Astrocyte (in vitro differentiated cells and primary cell): ENCODE measurements around the gene DCC. TPM values are rescaled to one million over a fixed set of nuclear protein-coding genes. Genes with fewer than 3 reads are reported as not detected.

Experiments used
- DNase-seq: peaks from one replicate; pipeline ENCODE4 v3.0.0-alpha.2; 2010; ENCODE audit warnings: low read depth
- FAIRE-seq: peaks from 2 replicates; lab custom pipeline; 2011; peaks lifted over from hg19 to GRCh38; lab: Jason Lieb, UNC
- H2AFZ ChIP-seq: 2 replicates; pipeline ENCODE4 v1.6.0; 2012; ENCODE audit warnings: low read depth, low read length, inconsistent platforms
- H3K27ac ChIP-seq: 2 replicates; pipeline ENCODE4 v1.5.1; 2011; ENCODE audit warnings: low read depth, low read length, inconsistent platforms
- H3K27me3 ChIP-seq: 2 replicates; pipeline ENCODE4 v1.6.0; 2011; ENCODE audit warnings: low read length, inconsistent platforms; ENCODE audit not compliant: insufficient read depth
- H3K36me3 ChIP-seq: 2 replicates; pipeline ENCODE4 v1.5.1; 2011; ENCODE audit warnings: low read length, inconsistent platforms; ENCODE audit not compliant: insufficient read depth
- H3K4me1 ChIP-seq: 2 replicates; pipeline ENCODE4 v1.5.1; 2011; ENCODE audit warnings: low read length, inconsistent platforms; ENCODE audit not compliant: insufficient read depth
- H3K4me2 ChIP-seq: 2 replicates; pipeline ENCODE4 v1.6.0; 2012; ENCODE audit warnings: low read length, inconsistent platforms
- H3K4me3 ChIP-seq: 2 replicates; pipeline ENCODE4 v1.5.1; 2011; ENCODE audit warnings: low read depth, mild to moderate bottlenecking, low read length, inconsistent platforms; ENCODE audit not compliant: insufficient read depth
- H3K79me2 ChIP-seq: 2 replicates; pipeline ENCODE4 v1.6.0; 2012; ENCODE audit warnings: mild to moderate bottlenecking, low read length, inconsistent platforms; ENCODE audit not compliant: insufficient read depth
- H3K9ac ChIP-seq: 2 replicates; pipeline ENCODE4 v1.6.0; 2012; ENCODE audit warnings: mild to moderate bottlenecking, low read length, inconsistent platforms
- H3K9me3 ChIP-seq: 2 replicates; pipeline ENCODE4 v1.5.1; 2012; ENCODE audit warnings: low read depth, mild to moderate bottlenecking, low read length, inconsistent platforms; ENCODE audit not compliant: insufficient read depth
- H4K20me1 ChIP-seq: 2 replicates; pipeline ENCODE4 v1.6.0; 2012; ENCODE audit warnings: low read length, inconsistent platforms; ENCODE audit not compliant: insufficient read depth
- H3K27ac Mint-ChIP-seq: one replicate; pipeline ENCODE4 v1.8.0; 2021; ENCODE audit warnings: mild to moderate bottlenecking, mixed read lengths; ENCODE audit not compliant: unreplicated experiment
- H3K27me3 Mint-ChIP-seq: one replicate; pipeline ENCODE4 v1.8.0; 2021; ENCODE audit warnings: low read depth, mixed read lengths; ENCODE audit not compliant: unreplicated experiment
- H3K36me3 Mint-ChIP-seq: one replicate; pipeline ENCODE4 v1.8.0; 2021; ENCODE audit warnings: low read depth, mixed read lengths; ENCODE audit not compliant: unreplicated experiment
- H3K4me1 Mint-ChIP-seq: one replicate; pipeline ENCODE4 v1.8.0; 2021; ENCODE audit warnings: low read depth, mixed read lengths; ENCODE audit not compliant: unreplicated experiment
- H3K4me3 Mint-ChIP-seq: one replicate; pipeline ENCODE4 v1.8.0; 2021; ENCODE audit warnings: mild to moderate bottlenecking, moderate library complexity, mixed read lengths; ENCODE audit not compliant: unreplicated experiment
- H3K9me3 Mint-ChIP-seq: one replicate; pipeline ENCODE4 v1.8.0; 2021; ENCODE audit warnings: mild to moderate bottlenecking, mixed read lengths; ENCODE audit not compliant: unreplicated experiment
- CTCF ChIP-seq: IDR thresholded peaks from 2 replicates; pipeline ENCODE4 v1.5.1; 2011; ENCODE audit warnings: low read depth, mild to moderate bottlenecking, inconsistent platforms, low read length, moderate library complexity; ENCODE audit not compliant: insufficient read depth
- EZH2 ChIP-seq: IDR thresholded peaks from 2 replicates; pipeline ENCODE4 v1.6.1; 2012; ENCODE audit warnings: mild to moderate bottlenecking, low read length, inconsistent platforms; ENCODE audit not compliant: insufficient read depth
- total RNA-seq: library from RNA; stranded (reverse); gene quantifications from 2 replicates; pipeline ENCODE4 v1.2.1, GENCODE V29; 2021

DCC gene
- total RNA-seq, 1 donor from 2014 or later, result 2.6 TPM

- H3K36me3 Mint-ChIP-seq, result no peaks in the 10 kb centered on the region
- TF ChIP-seq EZH2 (no peak), CTCF (no peak)
- H3K4me3 Mint-ChIP-seq, result no peak overlapping the region
- FAIRE-seq, result no peak
- H3K4me1 Mint-ChIP-seq, result no peaks in the 10 kb centered on the region
- no peaks in the 10 kb centered on the region for H3K36me3 ChIP-seq
- no peak overlapping the region for H2AFZ ChIP-seq
- no peaks in the 10 kb centered on the region for H3K79me2 ChIP-seq
- H3K9me3 Mint-ChIP-seq, result no peaks in the 10 kb centered on the region
- H3K4me3 ChIP-seq, result no peak overlapping the region
- H3K27ac ChIP-seq, result no peak overlapping the region
- no peaks in the 10 kb centered on the region for H3K9me3 ChIP-seq
- no peaks in the 10 kb centered on the region for H3K27me3 ChIP-seq
- no peaks in the 10 kb centered on the region for H3K4me1 ChIP-seq
- H3K27ac Mint-ChIP-seq, result no peak overlapping the region
- no peak overlapping the region for H3K4me2 ChIP-seq
- no peaks in the 10 kb centered on the region for H4K20me1 ChIP-seq
- DNase-seq, result no peak
- H3K27me3 Mint-ChIP-seq, result no peaks in the 10 kb centered on the region
- H3K9ac ChIP-seq, result no peak overlapping the region
Observed at GRCh38 chr18:52602820-52603219, 262.8 kb downstream of the DCC start.

GRCh38 chr18:52605345-52605744 is 265.3 kb downstream of the DCC start:
- Histone ChIP-seq H3K27ac (no peak overlapping the region), H3K9me3 (no peaks in the 10 kb centered on the region), H3K79me2 (no peaks in the 10 kb centered on the region), H4K20me1 (no peaks in the 10 kb centered on the region), H3K4me3 (no peak overlapping the region), H3K27me3 (no peaks in the 10 kb centered on the region), H3K9ac (no peak overlapping the region), H3K4me2 (no peak overlapping the region), H2AFZ (no peak overlapping the region), H3K36me3 (no peaks in the 10 kb centered on the region), H3K4me1 (no peaks in the 10 kb centered on the region)
- no peak for FAIRE-seq
- H3K27me3 Mint-ChIP-seq, result no peaks in the 10 kb centered on the region
- TF ChIP-seq EZH2 (no peak), CTCF (no peak)
- H3K36me3 Mint-ChIP-seq, result no peaks in the 10 kb centered on the region
- no peak for DNase-seq
- H3K27ac Mint-ChIP-seq, result no peak overlapping the region
- no peak overlapping the region for H3K4me3 Mint-ChIP-seq
- no peaks in the 10 kb centered on the region for H3K4me1 Mint-ChIP-seq
- no peaks in the 10 kb centered on the region for H3K9me3 Mint-ChIP-seq

- FAIRE-seq (no peak), DNase-seq (no peak)
- no peak overlapping the region for H3K27ac Mint-ChIP-seq
- H3K4me1 ChIP-seq, result no peaks in the 10 kb centered on the region
- H3K4me3 Mint-ChIP-seq, result no peak overlapping the region
- TF ChIP-seq EZH2, result no peak
- TF ChIP-seq CTCF, result no peak
- no peaks in the 10 kb centered on the region for H4K20me1 ChIP-seq
- H3K27ac ChIP-seq, result no peak overlapping the region
- no peaks in the 10 kb centered on the region for H3K9me3 Mint-ChIP-seq
- H3K27me3 Mint-ChIP-seq, result no peaks in the 10 kb centered on the region
- H3K9ac ChIP-seq, result no peak overlapping the region
- H3K9me3 ChIP-seq, result no peaks in the 10 kb centered on the region
- H3K4me1 Mint-ChIP-seq, result no peaks in the 10 kb centered on the region
- H3K4me3 ChIP-seq, result no peak overlapping the region
- no peak overlapping the region for H3K4me2 ChIP-seq
- H3K36me3 ChIP-seq, result no peaks in the 10 kb centered on the region
- H2AFZ ChIP-seq, result no peak overlapping the region
- no peaks in the 10 kb centered on the region for H3K27me3 ChIP-seq
- H3K79me2 ChIP-seq, result no peaks in the 10 kb centered on the region
- H3K36me3 Mint-ChIP-seq, result no peaks in the 10 kb centered on the region
Observed at GRCh38 chr18:52607985-52608384, 268.0 kb downstream of the DCC start.
